Measurements from ENCODE around the gene TSPAN9.

Gene TSPAN9

DNA sequence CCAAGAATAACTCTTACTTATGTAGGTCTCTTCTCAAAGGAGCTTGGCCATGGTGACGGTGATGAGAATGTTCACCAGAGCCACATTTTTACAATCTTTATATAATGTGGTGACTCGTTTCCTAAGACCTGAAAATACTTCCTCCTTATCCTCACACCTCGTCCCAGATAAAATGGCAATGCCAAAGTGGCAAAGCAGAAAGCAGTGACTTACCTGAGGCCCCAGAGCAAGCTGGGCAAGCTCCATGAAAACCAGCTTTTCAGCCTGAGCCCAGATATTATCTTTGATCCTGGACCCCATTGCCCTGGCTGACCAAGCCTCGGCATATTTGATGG is 240.3 kb downstream of the TSPAN9 start:
- H3K27ac ChIP-seq: no peak overlapping the region
- TF ChIP-seq CTCF (IDR thresholded peaks at IDR 0.05; ENCODE audit: low read depth, low read length, missing control alignments): no peak
- no peak for DNase-seq
- H3K27me3 ChIP-seq (replicated peaks): peaks cover 6% of the 10 kb centered on the region
- no peak overlapping the region for H3K4me3 ChIP-seq (ENCODE audit: low read depth, low read length)
- no peaks in the 10 kb centered on the region for H3K36me3 ChIP-seq (replicated peaks)
- in situ Hi-C loops (cut with HindIII; ENCODE audit: low pct_ligation_motif_present, low sequenced_read_pairs): loop anchor here (25.0 kb wide), 1 partner anchor 495 kb away; no protein-coding TSS in a partner anchor

GRCh38 chr12:3317841-3318501 is 240.8 kb downstream of the TSPAN9 start:
- no peaks in the 10 kb centered on the region for H3K36me3 ChIP-seq (replicated peaks)
- no peak for TF ChIP-seq CTCF (IDR thresholded peaks at IDR 0.05; ENCODE audit: low read depth, low read length, missing control alignments)
- no peak for DNase-seq
- no peak overlapping the region for H3K27ac ChIP-seq
- in situ Hi-C loops (cut with HindIII; ENCODE audit: low pct_ligation_motif_present, low sequenced_read_pairs): loop anchor here (25.0 kb wide), 1 partner anchor 494 kb away; no protein-coding TSS in a partner anchor
- H3K4me3 ChIP-seq (ENCODE audit: low read depth, low read length): no peak overlapping the region
- peaks cover 8% of the 10 kb centered on the region for H3K27me3 ChIP-seq (replicated peaks)

GRCh38 chr12:3319723-3320492 is 242.7 kb downstream of the TSPAN9 start:
- peak; percentile 28 for TF ChIP-seq CTCF (IDR thresholded peaks at IDR 0.05; ENCODE audit: low read depth, low read length, missing control alignments)
- Histone ChIP-seq H3K27ac (no peak overlapping the region), H3K27me3 (replicated peaks) (peaks cover 8% of the 10 kb centered on the region), H3K4me3 (ENCODE audit: low read depth, low read length) (no peak overlapping the region), H3K36me3 (replicated peaks) (no peaks in the 10 kb centered on the region)
- DNase-seq: no peak
- in situ Hi-C loops (cut with HindIII; ENCODE audit: low pct_ligation_motif_present, low sequenced_read_pairs): loop anchor here (25.0 kb wide), 1 partner anchor 492 kb away; no protein-coding TSS in a partner anchor

GRCh38 chr12:3320881-3321509 is 243.8 kb downstream of the TSPAN9 start:
- DNase-seq: no peak
- H3K4me3 ChIP-seq (ENCODE audit: low read depth, low read length): no peak overlapping the region
- H3K27ac ChIP-seq: no peak overlapping the region
- in situ Hi-C loops (cut with HindIII; ENCODE audit: low pct_ligation_motif_present, low sequenced_read_pairs): loop anchor here (25.0 kb wide), 1 partner anchor 491 kb away; no protein-coding TSS in a partner anchor
- peaks cover 3% of the 10 kb centered on the region for H3K27me3 ChIP-seq (replicated peaks)
- TF ChIP-seq CTCF (IDR thresholded peaks at IDR 0.05; ENCODE audit: low read depth, low read length, missing control alignments): no peak
- H3K36me3 ChIP-seq (replicated peaks): no peaks in the 10 kb centered on the region

- in situ Hi-C loops (cut with HindIII; ENCODE audit: low pct_ligation_motif_present, low sequenced_read_pairs): loop anchor here (25.0 kb wide), 1 partner anchor 490 kb away; no protein-coding TSS in a partner anchor
- no peak for DNase-seq
- H3K27me3 ChIP-seq (replicated peaks): peaks cover 3% of the 10 kb centered on the region
- H3K36me3 ChIP-seq (replicated peaks): no peaks in the 10 kb centered on the region
- no peak for TF ChIP-seq CTCF (IDR thresholded peaks at IDR 0.05; ENCODE audit: low read depth, low read length, missing control alignments)
- H3K27ac ChIP-seq: no peak overlapping the region
- no peak overlapping the region for H3K4me3 ChIP-seq (ENCODE audit: low read depth, low read length)
These were observed 244.7 kb downstream of the TSPAN9 start for GRCh38 chr12:3321881-3322280.

Measured in brain microvascular endothelial cell (primary cell).